ENCODE data around the gene TKT. TPM values are rescaled to one million over a fixed set of nuclear protein-coding genes. Genes with fewer than 3 reads are reported as not detected.
A peak's percentile ranks its signal among the peaks of the same experiment; 100 is the strongest.

TKT gene
- total and polyA plus RNA-seq, 9 donors: 62.6 to 279 (median 208) TPM

- TF ChIP-seq EP300 (IDR thresholded peaks at IDR 0.05) (no peak), POLR2A (IDR thresholded peaks at IDR 0.05) (no peak), CTCF (IDR thresholded peaks at IDR 0.05) (no peak)
- Histone ChIP-seq H3K27ac (peak overlapping the region in 1 of 2 donors; percentile 42), H3K4me1 (ENCODE audit: insufficient read depth) (peaks cover 12% of the 10 kb centered on the region), H3K27me3 (no peaks in the 10 kb centered on the region), H3K4me3 (no peak overlapping the region), H3K36me3 (no peaks in the 10 kb centered on the region), H3K9me3 (no peaks in the 10 kb centered on the region)
- 29 to 32% (median 31%) methylated on average over 11 of the region's 11 CpGs for WGBS, 3 donors
- DNase-seq: peak in 4 of 5 donors; percentile 34 to 56 (median 51)
- intact Hi-C loops (cut with DNase I): loop anchor here (2.0 to 5.0 kb wide), 2 partner anchors 79 to 81 kb away; no protein-coding TSS in a partner anchor
These were observed 62.2 kb downstream of the TKT start for GRCh38 chr3:53193466-53194209.

GRCh38 chr3:53192608-53193007, 63.2 kb downstream of the TKT start:
- intact Hi-C loops (cut with DNase I): loop anchor here in 1 of 4 donors (5.0 kb wide), 1 partner anchor 80 kb away; no protein-coding TSS in a partner anchor
- no peak overlapping the region for H3K27ac ChIP-seq
- H3K9me3 ChIP-seq: no peaks in the 10 kb centered on the region
- H3K36me3 ChIP-seq: no peaks in the 10 kb centered on the region
- no peak for TF ChIP-seq POLR2A (IDR thresholded peaks at IDR 0.05)
- no peak for TF ChIP-seq CTCF (IDR thresholded peaks at IDR 0.05)
- TF ChIP-seq EP300 (IDR thresholded peaks at IDR 0.05): no peak
- peaks cover 12% of the 10 kb centered on the region for H3K4me1 ChIP-seq (ENCODE audit: insufficient read depth)
- no peak overlapping the region for H3K4me3 ChIP-seq
- no peaks in the 10 kb centered on the region for H3K27me3 ChIP-seq
- WGBS, 3 donors: 60 to 68% (median 67%) methylated on average over 3 of the region's 3 CpGs
- no peak for DNase-seq

- Histone ChIP-seq H3K4me3 (no peak overlapping the region), H3K27ac (no peak overlapping the region), H3K4me1 (ENCODE audit: insufficient read depth) (peaks cover 12% of the 10 kb centered on the region), H3K27me3 (no peaks in the 10 kb centered on the region), H3K36me3 (no peaks in the 10 kb centered on the region), H3K9me3 (no peaks in the 10 kb centered on the region)
- WGBS, 3 donors: 84 to 89% (median 87%) methylated on average over 16 of the region's 16 CpGs
- intact Hi-C loops (cut with DNase I): loop anchor here in 1 of 4 donors (5.0 kb wide), 1 partner anchor 80 kb away; no protein-coding TSS in a partner anchor
- DNase-seq: no peak
- TF ChIP-seq CTCF (IDR thresholded peaks at IDR 0.05) (no peak), EP300 (IDR thresholded peaks at IDR 0.05) (no peak)
These were observed 63.9 kb downstream of the TKT start for GRCh38 chr3:53191836-53192480.

- Histone ChIP-seq H3K4me3 (no peak overlapping the region), H3K27me3 (no peaks in the 10 kb centered on the region), H3K9me3 (no peaks in the 10 kb centered on the region), H3K36me3 (no peaks in the 10 kb centered on the region), H3K4me1 (ENCODE audit: insufficient read depth) (peaks cover 10% of the 10 kb centered on the region), H3K27ac (no peak overlapping the region)
- DNase-seq: no peak
- WGBS, 3 donors: 84 to 95% (median 90%) methylated on average over 3 of the region's 3 CpGs
- TF ChIP-seq POLR2A (IDR thresholded peaks at IDR 0.05) (no peak), EP300 (IDR thresholded peaks at IDR 0.05) (no peak), CTCF (IDR thresholded peaks at IDR 0.05) (no peak)
- intact Hi-C loops (cut with DNase I): loop anchor here in 1 of 4 donors (5.0 kb wide), 1 partner anchor 78 kb away; no protein-coding TSS in a partner anchor
These were observed 65.2 kb downstream of the TKT start for GRCh38 chr3:53190659-53191058.

All from ovary (tissue), 9 donors.